IMR-90 (cell line): ENCODE results near the gene KLHL29. TPM values are rescaled to one million over a fixed set of nuclear protein-coding genes. Genes with fewer than 3 reads are reported as not detected.

Source experiments
- ATAC-seq: fragments of 200-7000 bp; cut with Tn5 transposase; 2 replicates; pipeline ENCODE4 v1.9.1; 2020; ENCODE audit warnings: low read depth, mild to moderate bottlenecking, moderate library complexity
- BruUV-seq: library from RNA; stranded (reverse); fragments of 400-500 nt; replicated peaks from 2 replicates; lab custom pipeline; 2021; lab: Mats Ljungman, UMichigan
- CTCF ChIA-PET: fragments of 300-600 bp; formaldehyde crosslinking; extraction: SDS; loops from one replicate; lab custom pipeline; 2021; ENCODE audit warnings: antibody characterized with exemption; lab: Yijun Ruan, JAX
- POLR2A ChIA-PET: fragments of 300-600 bp; sonication (Branson Sonifier 250); formaldehyde crosslinking; loops from one replicate; lab custom pipeline; 2022; ENCODE audit warnings: antibody characterized with exemption; ENCODE audit not compliant: unreplicated experiment; lab: Charles Lee
- DNase-seq: peaks from one replicate; pipeline ENCODE4 v3.0.0; 2013
- H2AFZ ChIP-seq: replicated peaks from 2 replicates; pipeline ENCODE3; 2013; ENCODE audit warnings: low read length, mild to moderate bottlenecking; ENCODE audit not compliant: poor library complexity
- H2AK5ac ChIP-seq: 2 replicates; pipeline ENCODE4 v1.6.1; 2013; ENCODE audit warnings: low read depth, low read length, inconsistent platforms
- H2AK9ac ChIP-seq: replicated peaks from 2 replicates; pipeline ENCODE3; 2013; ENCODE audit warnings: mild to moderate bottlenecking, low read depth, low read length, moderate library complexity; ENCODE audit not compliant: poor library complexity
- H2BK120ac ChIP-seq: 2 replicates; pipeline ENCODE4 v1.6.1; 2013; ENCODE audit warnings: low read depth, low read length, inconsistent platforms
- H2BK15ac ChIP-seq: 3 replicates; pipeline ENCODE4 v1.6.1; 2013; ENCODE audit warnings: low read depth, low read length, inconsistent platforms
- H2BK20ac ChIP-seq: 2 replicates; pipeline ENCODE4 v1.6.1; 2013; ENCODE audit warnings: low read depth, mild to moderate bottlenecking, inconsistent platforms, low read length, moderate library complexity
- H2BK5ac ChIP-seq: 2 replicates; pipeline ENCODE4 v1.6.1; 2013; ENCODE audit warnings: mild to moderate bottlenecking, low read depth, low read length, inconsistent platforms; ENCODE audit not compliant: poor library complexity, severe bottlenecking
- H3K14ac ChIP-seq: replicated peaks from 2 replicates; pipeline ENCODE4 v1.6.1; 2013; ENCODE audit warnings: low read depth, low read length, inconsistent platforms
- H3K18ac ChIP-seq: 2 replicates; pipeline ENCODE4 v1.6.1; 2013; ENCODE audit warnings: low read depth, low read length, control low read depth
- H3K23ac ChIP-seq: 2 replicates; pipeline ENCODE4 v1.6.1; 2013; ENCODE audit warnings: low read depth, low read length, inconsistent platforms
- H3K27ac ChIP-seq: 2 replicates; pipeline ENCODE4 v1.5.1; 2013; ENCODE audit warnings: mild to moderate bottlenecking, control low read depth, low read length; ENCODE audit not compliant: insufficient read depth
- H3K27me3 ChIP-seq: 2 replicates; pipeline ENCODE4 v1.6.1; 2013; ENCODE audit warnings: low read length; ENCODE audit not compliant: control insufficient read depth, insufficient read depth
- H3K36me3 ChIP-seq: 2 replicates; pipeline ENCODE4 v1.6.1; 2013; ENCODE audit warnings: low read length, mixed read lengths; ENCODE audit not compliant: control insufficient read depth, insufficient read depth
- H3K4ac ChIP-seq: 2 replicates; pipeline ENCODE4 v1.6.1; 2013; ENCODE audit warnings: low read depth, low read length, inconsistent platforms
- H3K4me1 ChIP-seq: 2 replicates; pipeline ENCODE4 v1.6.1; 2013; ENCODE audit warnings: low read length, mixed read lengths; ENCODE audit not compliant: control insufficient read depth, insufficient read depth
- H3K4me2 ChIP-seq: 2 replicates; pipeline ENCODE4 v1.6.1; 2013; ENCODE audit warnings: low read depth, mild to moderate bottlenecking, control low read depth, low read length, moderate library complexity
- H3K4me3 ChIP-seq: 2 replicates; pipeline ENCODE4 v1.5.1; 2013; ENCODE audit warnings: low read depth, mild to moderate bottlenecking, control low read depth, low read length, moderate library complexity; ENCODE audit not compliant: insufficient read depth
- H3K56ac ChIP-seq: 2 replicates; pipeline ENCODE4 v1.6.1; 2013; ENCODE audit warnings: low read length, inconsistent platforms; ENCODE audit not compliant: insufficient read depth; ENCODE audit errors: extremely low read depth
- H3K79me1 ChIP-seq, 2 experiments: 2 replicates each; pipeline ENCODE4 v1.6.1; 2013; ENCODE audit warnings: low read length in 2 of 2, inconsistent platforms in 1 of 2, low read depth in 1 of 2
- H3K9ac ChIP-seq: 2 replicates; pipeline ENCODE4 v1.6.1; 2013; ENCODE audit warnings: low read depth, low read length, control low read depth
- H3K9me1 ChIP-seq: 2 replicates; pipeline ENCODE4 v1.6.1; 2013; ENCODE audit warnings: low read length, inconsistent platforms; ENCODE audit not compliant: insufficient read depth
- H3K9me3 ChIP-seq: 2 replicates; pipeline ENCODE4 v1.6.1; 2013; ENCODE audit warnings: low read length; ENCODE audit not compliant: control insufficient read depth, insufficient read depth
- H4K20me1 ChIP-seq: 2 replicates; pipeline ENCODE4 v1.6.1; 2013; ENCODE audit warnings: low read length, inconsistent platforms; ENCODE audit not compliant: insufficient read depth
- H4K5ac ChIP-seq: 2 replicates; pipeline ENCODE4 v1.6.1; 2013; ENCODE audit warnings: mild to moderate bottlenecking, low read depth, low read length, control low read depth
- H4K8ac ChIP-seq, 2 experiments: 2 replicates each; pipeline ENCODE4 v1.6.1; 2013; ENCODE audit warnings: low read depth in 2 of 2, low read length in 2 of 2, control low read depth in 1 of 2, inconsistent platforms in 1 of 2
- H4K91ac ChIP-seq: 2 replicates; pipeline ENCODE4 v1.6.1; 2013; ENCODE audit warnings: low read depth, low read length, inconsistent platforms; ENCODE audit not compliant: insufficient read depth
- BHLHE40 ChIP-seq: fragments of 150-350 bp; IDR thresholded peaks from 2 replicates; pipeline ENCODE4 v1.6.1; 2016; ENCODE audit warnings: mild to moderate bottlenecking, low read depth, low read length
- CHD1 ChIP-seq: IDR thresholded peaks from 2 replicates; pipeline ENCODE4 v1.6.1; 2012; ENCODE audit warnings: low read depth, low read length, improper control_type of control experiment
- RCOR1 ChIP-seq: IDR thresholded peaks from 2 replicates; pipeline ENCODE4 v1.6.1; 2012; ENCODE audit warnings: mild to moderate bottlenecking, low read length, improper control_type of control experiment; ENCODE audit not compliant: insufficient replicate concordance
- WGBS, 2 experiments: methylation state at CpG; one replicate each; pipeline versions ENCODE4 v1.1.5 to v1.1.7; 2013; ENCODE audit warnings: missing lambda C conversion rate in 2 of 2; ENCODE audit not compliant: insufficient read length in 1 of 2; ENCODE audit errors: extremely low coverage in 2 of 2; 5-methylcytosine and 5-hydroxymethylcytosine counted together
- dilution Hi-C: fragments of 300-500 bp; cut with HindIII; formaldehyde crosslinking; loops from one replicate; pipeline ENCODE4 v1.14.3; 2018; ENCODE audit warnings: low sequenced_read_pairs; ENCODE audit not compliant: unreplicated experiment
- in situ Hi-C: fragments of 300-500 bp; cut with MboI; formaldehyde crosslinking; loops from 3 replicates; pipeline ENCODE4 v1.14.3; 2019; ENCODE audit warnings: low sequenced_read_pairs, inconsistent platforms, mixed read lengths
- intact Hi-C: fragments of 100-400 bp; cut with micrococcal nuclease; formaldehyde crosslinking; loops from 2 replicates; pipeline ENCODE4 v1.10.0; 2022
- polyA plus RNA-seq, 3 experiments: library from polyadenylated mRNA; depleted of rRNA; stranded (reverse); fragments of >200 nt; gene quantifications; 2 replicates each; pipeline ENCODE4 v1.2.3, GENCODE V29; 2012; ENCODE audit warnings: low replicate concordance in 1 of 3
- total RNA-seq: library from RNA; depleted of rRNA; stranded (reverse); fragments of >200 nt; gene quantifications from 2 replicates; pipeline ENCODE4 v1.2.3, GENCODE V29; 2012

Gene KLHL29
- total and polyA plus RNA-seq, 2 of the 4 experiments (the other 2 are of a cell fraction) = 2.0 to 8.0 TPM

- peak; percentile 75 for ATAC-seq
- POLR2A ChIA-PET = no interaction called here
- H3K27me3 ChIP-seq = no peaks in the 10 kb centered on the region
- DNase-seq = peak; percentile 85
- TF ChIP-seq CHD1 (no peak), RCOR1 (no peak), BHLHE40 (peak; percentile 53; the same call in 1 of the 2 replicates)
- H3K9me3 ChIP-seq = no peaks in the 10 kb centered on the region
- no TSS peak for BruUV-seq
- peak overlapping the region; percentile 29; the same call in 1 of the 2 replicates for H2AK5ac ChIP-seq
- no peak overlapping the region for H4K91ac ChIP-seq
- H2BK20ac ChIP-seq = peak overlapping the region; percentile 14; the same call in 1 of the 2 replicates
- peak overlapping the region; percentile 88 for H3K14ac ChIP-seq
- peaks cover 0 to 18% of the 10 kb centered on the region in 2 experiments; a peak in 3 of 4 replicates for H3K79me1 ChIP-seq
- no peak overlapping the region for H3K9ac ChIP-seq
- dilution Hi-C loops (no loop called here), in situ Hi-C loops (no loop called here), intact Hi-C loops (no loop called here)
- H2BK15ac ChIP-seq = peak overlapping the region; percentile 34; the same call in 1 of the 3 replicates
- H3K4me3 ChIP-seq = no peak overlapping the region
- H4K5ac ChIP-seq = no peak overlapping the region
- peaks cover 4% of the 10 kb centered on the region; the same call in 1 of the 2 replicates for H4K20me1 ChIP-seq
- H3K27ac ChIP-seq = no peak overlapping the region
- no peak overlapping the region for H3K18ac ChIP-seq
- no peak overlapping the region for H3K23ac ChIP-seq
- no peak overlapping the region; a peak in 1 of 4 replicates for H4K8ac ChIP-seq
- H2BK5ac ChIP-seq = peak overlapping the region; percentile 44
- H3K4me2 ChIP-seq = no peak overlapping the region; the same call in 1 of the 2 replicates
- CTCF ChIA-PET = no interaction called here
- peaks cover 24% of the 10 kb centered on the region for H3K4me1 ChIP-seq
- H3K9me1 ChIP-seq = no peaks in the 10 kb centered on the region
- peak overlapping the region; percentile 35 for H2AK9ac ChIP-seq
- no peak overlapping the region for H3K56ac ChIP-seq
- H3K36me3 ChIP-seq = no peaks in the 10 kb centered on the region
- H3K4ac ChIP-seq = peak overlapping the region; percentile 46; the same call in 1 of the 2 replicates
- WGBS, 2 experiments = 87% methylated on average over 5 of the region's 20 CpGs; no CpG with 5 or more reads in 1 of the 2 experiments
- no peak overlapping the region for H2AFZ ChIP-seq
- H2BK120ac ChIP-seq = peak overlapping the region; percentile 29; the same call in 1 of the 2 replicates
These were observed 72.1 kb downstream of the KLHL29 start for GRCh38 chr2:23456881-23457760.
